PC-3 (cell line): ENCODE data around the gene GDPD5.

Experiments used
- CTCF ChIP-seq: fragments of 300-600 bp; sonication (generic); conservative IDR thresholded peaks from 2 replicates; pipeline ENCODE4 v1.5.1; 2017; ENCODE audit warnings: antibody characterized with exemption, low read depth, mild to moderate bottlenecking, low read length
- EZH2 ChIP-seq: fragments of 300-600 bp; sonication (generic); IDR thresholded peaks from one replicate; pipeline ENCODE4 v1.6.1; 2017; ENCODE audit warnings: antibody characterized with exemption, mild to moderate bottlenecking, low read length; ENCODE audit not compliant: unreplicated experiment
- EZH2phosphoT487 ChIP-seq: fragments of 300-600 bp; sonication (generic); IDR thresholded peaks from 2 replicates; pipeline ENCODE4 v1.6.1; 2018; ENCODE audit warnings: mild to moderate bottlenecking, antibody characterized with exemption, low read length, borderline replicate concordance

GRCh38 chr11:75505916-75506692, 19.6 kb downstream of the GDPD5 start:
- TF ChIP-seq CTCF (no peak), EZH2 (no peak), EZH2phosphoT487 (no peak)
